Measurements from ENCODE around the gene GMDS. TPM values are rescaled to one million over a fixed set of nuclear protein-coding genes. Genes with fewer than 3 reads are reported as not detected.

Gene GMDS
- total RNA-seq, 1 donor from 2014 or later: 19.9 TPM

DNA sequence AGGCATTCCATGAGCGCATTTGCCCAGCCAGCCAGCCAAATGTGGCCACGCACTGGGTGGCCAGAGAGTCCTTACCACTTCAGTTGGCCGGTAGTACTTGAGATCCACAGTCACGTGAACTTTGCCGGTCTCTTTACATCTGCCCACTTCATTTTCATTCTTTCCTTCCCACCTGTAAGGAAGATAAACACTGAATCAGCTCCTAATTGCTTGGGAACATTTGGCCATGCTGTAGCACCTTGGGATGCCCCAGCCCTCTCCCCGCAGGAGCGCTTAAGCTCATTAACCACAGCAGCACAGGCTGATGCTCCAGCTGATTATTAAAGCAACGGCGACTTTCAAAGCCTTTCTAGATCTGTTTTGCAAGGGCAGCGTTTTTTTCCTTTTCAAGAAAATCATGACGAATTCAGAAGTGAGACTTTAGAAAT is 519.0 kb downstream of the GMDS start:
- peaks cover 0 to 6% of the 10 kb centered on the region in 2 donors for H3K36me3 ChIP-seq
- H3K4me1 ChIP-seq: peaks cover 0 to 5% of the 10 kb centered on the region in 2 donors
- H3K4me3 ChIP-seq: no peak overlapping the region
- DNase-seq (ENCODE audit: low spot score in 2 of 2): no peak
- H3K27ac ChIP-seq: no peak overlapping the region
- intact Hi-C loops (cut with DNase I): no loop called here
- H3K9me3 ChIP-seq: no peaks in the 10 kb centered on the region
- no peak for TF ChIP-seq CTCF (IDR thresholded peaks at IDR 0.05)
- H3K27me3 ChIP-seq: no peaks in the 10 kb centered on the region

- no peak for DNase-seq (ENCODE audit: low spot score in 2 of 2)
- intact Hi-C loops (cut with DNase I): no loop called here
- TF ChIP-seq CTCF (IDR thresholded peaks at IDR 0.05): no peak
Measured at GRCh38 chr6:1724616-1725015, 520.8 kb downstream of the GMDS start.

GRCh38 chr6:1724124-1724523 is 521.3 kb downstream of the GMDS start:
- DNase-seq (ENCODE audit: low spot score in 2 of 2): no peak
- Histone ChIP-seq H3K27me3 (no peaks in the 10 kb centered on the region), H3K4me1 (peaks cover 0 to 5% of the 10 kb centered on the region in 2 donors), H3K27ac (no peak overlapping the region), H3K4me3 (no peak overlapping the region), H3K9me3 (no peaks in the 10 kb centered on the region), H3K36me3 (peaks cover 0 to 6% of the 10 kb centered on the region in 2 donors)
- intact Hi-C loops (cut with DNase I): no loop called here
- no peak for TF ChIP-seq CTCF (IDR thresholded peaks at IDR 0.05)

More at GRCh38 chr6:1724616-1725015, 520.8 kb downstream of the GMDS start:
- Histone ChIP-seq H3K4me3 (no peak overlapping the region), H3K9me3 (no peaks in the 10 kb centered on the region), H3K4me1 (peaks cover 0 to 5% of the 10 kb centered on the region in 2 donors), H3K27me3 (no peaks in the 10 kb centered on the region), H3K36me3 (peaks cover 0 to 6% of the 10 kb centered on the region in 2 donors), H3K27ac (no peak overlapping the region)

DNA sequence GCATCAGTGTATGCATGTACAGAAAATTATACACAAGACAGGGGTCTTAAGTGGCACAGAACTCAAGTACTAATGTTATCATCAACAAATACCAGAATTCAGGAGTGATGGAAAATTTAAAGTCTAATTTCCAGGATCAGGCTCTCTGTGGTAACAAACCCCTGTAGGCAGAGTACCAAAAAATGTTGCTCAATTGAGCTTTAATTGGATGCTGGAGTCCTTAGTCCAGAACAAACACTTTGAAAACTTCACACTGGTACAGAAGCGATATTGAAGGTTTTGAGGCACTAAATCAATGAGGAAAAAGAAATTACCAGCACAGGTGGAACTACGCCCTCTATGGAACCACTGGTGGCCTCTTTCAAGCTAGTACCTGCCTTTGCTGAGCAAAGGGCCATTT is 522.6 kb downstream of the GMDS start:
- Histone ChIP-seq H3K4me3 (no peak overlapping the region), H3K4me1 (no peaks in the 10 kb centered on the region), H3K9me3 (no peaks in the 10 kb centered on the region), H3K27me3 (no peaks in the 10 kb centered on the region), H3K27ac (no peak overlapping the region), H3K36me3 (peaks cover 0 to 6% of the 10 kb centered on the region in 2 donors)
- no peak for TF ChIP-seq CTCF (IDR thresholded peaks at IDR 0.05)
- intact Hi-C loops (cut with DNase I): no loop called here
- no peak for DNase-seq (ENCODE audit: low spot score in 2 of 2)

DNA sequence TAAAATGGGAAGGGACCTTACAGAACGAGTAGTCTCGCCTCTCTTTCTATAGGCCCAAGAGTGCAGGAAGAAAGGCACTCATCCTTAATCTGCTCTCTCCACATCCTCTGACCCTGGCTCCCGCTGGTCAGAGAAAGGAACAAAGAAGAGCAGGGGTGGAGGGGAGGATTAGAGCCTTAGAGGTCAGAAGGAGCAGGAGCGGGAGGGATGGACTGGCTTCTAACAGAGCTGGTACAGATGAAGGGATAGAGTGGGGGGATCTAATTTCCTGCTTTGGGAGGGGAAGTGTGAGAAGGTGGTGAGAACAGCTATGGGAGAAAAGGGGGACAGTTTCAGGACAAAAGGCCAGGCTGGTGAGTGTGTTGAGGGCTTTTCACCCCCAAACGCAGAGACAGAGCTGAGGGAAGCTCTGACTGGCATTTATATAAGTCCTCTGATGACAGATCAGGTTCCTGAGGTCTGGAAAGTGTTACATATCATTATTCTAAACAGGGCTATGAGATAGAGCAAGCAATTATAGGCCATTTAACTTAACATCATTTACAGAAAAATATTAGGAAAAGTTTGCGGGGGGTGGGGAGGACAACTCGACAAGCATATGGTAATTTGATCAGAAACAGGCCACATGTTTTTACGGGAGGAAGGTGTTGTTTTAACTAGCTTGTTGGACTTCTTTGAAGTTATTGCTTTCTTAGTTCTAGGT is 524.6 kb downstream of the GMDS start:
- no peak for DNase-seq (ENCODE audit: low spot score in 2 of 2)
- Histone ChIP-seq H3K4me3 (no peak overlapping the region), H3K4me1 (peaks cover 0 to 4% of the 10 kb centered on the region in 2 donors), H3K27ac (no peak overlapping the region), H3K36me3 (peaks cover 0 to 6% of the 10 kb centered on the region in 2 donors), H3K9me3 (no peaks in the 10 kb centered on the region), H3K27me3 (no peaks in the 10 kb centered on the region)
- intact Hi-C loops (cut with DNase I): no loop called here
- TF ChIP-seq CTCF (IDR thresholded peaks at IDR 0.05): no peak
